Measurements from ENCODE around the gene PLXDC1. TPM values are rescaled to one million over a fixed set of nuclear protein-coding genes. Genes with fewer than 3 reads are reported as not detected.
"Not testable (repeated sequence)": the region's sequence is repeated elsewhere in the genome, so short reads cannot be mapped to it uniquely, and the experiment has no call there.

The PLXDC1 gene
- total RNA-seq, 1 experiment from 2014 or later, result 0.75 TPM

GRCh38 chr17:39170109-39170508 is 18.7 kb upstream of the PLXDC1 start:
- ChIA-PET CTCF (interaction anchor here (0.6 kb wide), 1 partner anchor 10 kb away, joined by 4 read pairs; no protein-coding TSS in a partner anchor), POLR2A (ENCODE audit: low non-redundant PET) (no interaction called here)
- H3K27me3 ChIP-seq (replicated peaks; ENCODE audit: insufficient read depth, low read depth, low read length, poor library complexity), result no peaks in the 10 kb centered on the region
- no peaks in the 10 kb centered on the region for H3K36me3 ChIP-seq (ENCODE audit: insufficient read depth, low read length, poor library complexity, severe bottlenecking)
- no peak overlapping the region for H3K27ac ChIP-seq (ENCODE audit: low read depth, low read length, poor library complexity, severe bottlenecking)
- intact Hi-C loops (cut with micrococcal nuclease; ENCODE audit: unreplicated experiment), result no loop called here
- no peaks in the 10 kb centered on the region for H3K9me3 ChIP-seq (ENCODE audit: low read depth, low read length, poor library complexity, severe bottlenecking)
- no peak overlapping the region for H3K4me3 ChIP-seq (ENCODE audit: low read depth, low read length, poor library complexity, severe bottlenecking)
- BruUV-seq (replicated peaks), result no TSS peak
- TF ChIP-seq EZH2 (IDR thresholded peaks at IDR 0.05; ENCODE audit: borderline replicate concordance, low read depth, low read length, poor library complexity, severe bottlenecking) (no peak), CTCF (conservative IDR thresholded peaks at IDR 0.05; ENCODE audit: low read depth, low read length) (no peak)
- no peak for DNase-seq (ENCODE audit: low spot score)
- no peaks in the 10 kb centered on the region for H3K4me1 ChIP-seq (ENCODE audit: insufficient read depth, low read length, poor library complexity, severe bottlenecking)

DNA sequence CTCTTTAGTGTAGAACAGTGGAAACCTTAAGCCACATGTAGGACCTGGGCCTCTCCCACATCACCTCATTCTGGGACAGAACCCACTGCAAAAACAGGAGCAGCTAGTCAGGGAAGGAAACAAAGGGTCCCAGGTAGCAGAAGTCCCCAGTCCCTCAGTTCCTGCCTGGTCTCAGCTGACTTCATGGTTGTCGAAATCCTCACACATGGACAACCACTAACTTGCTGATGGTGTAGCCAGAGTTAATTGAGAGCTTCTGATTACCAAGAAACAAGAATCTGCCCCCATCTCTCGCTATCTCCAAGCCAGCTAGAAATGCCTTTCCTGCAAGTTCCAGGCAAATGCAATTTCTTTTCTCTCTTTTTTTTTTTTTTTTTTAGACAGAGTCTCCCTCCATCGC is 18.1 kb upstream of the PLXDC1 start:
- no peak for DNase-seq (ENCODE audit: low spot score)
- no peaks in the 10 kb centered on the region for H3K27me3 ChIP-seq (replicated peaks; ENCODE audit: insufficient read depth, low read depth, low read length, poor library complexity)
- BruUV-seq (replicated peaks), result no TSS peak
- TF ChIP-seq EZH2 (IDR thresholded peaks at IDR 0.05; ENCODE audit: borderline replicate concordance, low read depth, low read length, poor library complexity, severe bottlenecking) (no peak), CTCF (conservative IDR thresholded peaks at IDR 0.05; ENCODE audit: low read depth, low read length) (no peak)
- CTCF ChIA-PET, result interaction anchor here (0.7 kb wide), 1 partner anchor 26 kb away, joined by 12 read pairs; no protein-coding TSS in a partner anchor
- intact Hi-C loops (cut with micrococcal nuclease; ENCODE audit: unreplicated experiment), result no loop called here
- POLR2A ChIA-PET (ENCODE audit: low non-redundant PET), result no interaction called here
- H3K4me1 ChIP-seq (ENCODE audit: insufficient read depth, low read length, poor library complexity, severe bottlenecking), result no peaks in the 10 kb centered on the region
- no peaks in the 10 kb centered on the region for H3K36me3 ChIP-seq (ENCODE audit: insufficient read depth, low read length, poor library complexity, severe bottlenecking)
- H3K9me3 ChIP-seq (ENCODE audit: low read depth, low read length, poor library complexity, severe bottlenecking), result no peaks in the 10 kb centered on the region
- no peak overlapping the region for H3K27ac ChIP-seq (ENCODE audit: low read depth, low read length, poor library complexity, severe bottlenecking)
- no peak overlapping the region for H3K4me3 ChIP-seq (ENCODE audit: low read depth, low read length, poor library complexity, severe bottlenecking)

GRCh38 chr17:39169101-39169500 is 17.7 kb upstream of the PLXDC1 start:
- no peaks in the 10 kb centered on the region for H3K36me3 ChIP-seq (ENCODE audit: insufficient read depth, low read length, poor library complexity, severe bottlenecking)
- no peaks in the 10 kb centered on the region for H3K4me1 ChIP-seq (ENCODE audit: insufficient read depth, low read length, poor library complexity, severe bottlenecking)
- ChIA-PET POLR2A (ENCODE audit: low non-redundant PET) (no interaction called here), CTCF (interaction anchor here (0.7 kb wide), 1 partner anchor 26 kb away, joined by 12 read pairs; no protein-coding TSS in a partner anchor)
- no TSS peak for BruUV-seq (replicated peaks)
- no peak for DNase-seq (ENCODE audit: low spot score)
- intact Hi-C loops (cut with micrococcal nuclease; ENCODE audit: unreplicated experiment), result no loop called here
- H3K27me3 ChIP-seq (replicated peaks; ENCODE audit: insufficient read depth, low read depth, low read length, poor library complexity), result no peaks in the 10 kb centered on the region
- no peak overlapping the region for H3K27ac ChIP-seq (ENCODE audit: low read depth, low read length, poor library complexity, severe bottlenecking)
- no peak overlapping the region for H3K4me3 ChIP-seq (ENCODE audit: low read depth, low read length, poor library complexity, severe bottlenecking)
- no peaks in the 10 kb centered on the region for H3K9me3 ChIP-seq (ENCODE audit: low read depth, low read length, poor library complexity, severe bottlenecking)
- no peak for TF ChIP-seq CTCF (conservative IDR thresholded peaks at IDR 0.05; ENCODE audit: low read depth, low read length)
- TF ChIP-seq EZH2 (IDR thresholded peaks at IDR 0.05; ENCODE audit: borderline replicate concordance, low read depth, low read length, poor library complexity, severe bottlenecking), result no peak

GRCh38 chr17:39168503-39168902 is 17.1 kb upstream of the PLXDC1 start:
- CTCF ChIA-PET; H3K9me3 ChIP-seq (ENCODE audit: low read depth, low read length, poor library complexity, severe bottlenecking); POLR2A ChIA-PET (ENCODE audit: low non-redundant PET); H3K27me3 ChIP-seq (replicated peaks; ENCODE audit: insufficient read depth, low read depth, low read length, poor library complexity); BruUV-seq (replicated peaks); DNase-seq (ENCODE audit: low spot score); H3K4me3 ChIP-seq (ENCODE audit: low read depth, low read length, poor library complexity, severe bottlenecking); intact Hi-C loops (cut with micrococcal nuclease; ENCODE audit: unreplicated experiment); H3K4me1 ChIP-seq (ENCODE audit: insufficient read depth, low read length, poor library complexity, severe bottlenecking); H3K27ac ChIP-seq (ENCODE audit: low read depth, low read length, poor library complexity, severe bottlenecking); H3K36me3 ChIP-seq (ENCODE audit: insufficient read depth, low read length, poor library complexity, severe bottlenecking): not testable (repeated sequence)

All from A673 (cell line).